Spleen (tissue), 7 donors: Measurements from ENCODE around the gene GADD45G.

Source experiments
- POLR2A ChIP-seq, 3 donors: fragments of 450-650 bp; IDR thresholded peaks; one replicate each; pipeline ENCODE4 v1.5.1; 2017; ENCODE audit warnings: antibody characterized with exemption in 3 of 3, mild to moderate bottlenecking in 1 of 3
- TF ChIP-seq, protein P1 (sequence below), 11 experiments: fragments of 200-600 bp in 7 of 11; fragments of 450-650 bp in 4 of 11; sonication (generic) in 4 of 11; IDR thresholded peaks in 8 of 11; conservative IDR thresholded peaks in 3 of 11; 1 replicate in 7 of 11; 2 replicates in 4 of 11; pipeline versions ENCODE4 v1.4.0 to v1.8.0; 2016 to 2021; ENCODE audit warnings: antibody characterized with exemption in 11 of 11, inconsistent platforms in 4 of 11, mild to moderate bottlenecking in 1 of 11
- donor health status: DM: no; HTN: no; CAD: no; lungs with moderate emphysema.
- donor health status: DM: no; HTN: no; CAD: no.
- donor health status: DM: no; HTN: no; CAD: no.

GRCh38 chr9:89613912-89614892, 9.4 kb downstream of the GADD45G start:
- TF ChIP-seq, protein P1, sequence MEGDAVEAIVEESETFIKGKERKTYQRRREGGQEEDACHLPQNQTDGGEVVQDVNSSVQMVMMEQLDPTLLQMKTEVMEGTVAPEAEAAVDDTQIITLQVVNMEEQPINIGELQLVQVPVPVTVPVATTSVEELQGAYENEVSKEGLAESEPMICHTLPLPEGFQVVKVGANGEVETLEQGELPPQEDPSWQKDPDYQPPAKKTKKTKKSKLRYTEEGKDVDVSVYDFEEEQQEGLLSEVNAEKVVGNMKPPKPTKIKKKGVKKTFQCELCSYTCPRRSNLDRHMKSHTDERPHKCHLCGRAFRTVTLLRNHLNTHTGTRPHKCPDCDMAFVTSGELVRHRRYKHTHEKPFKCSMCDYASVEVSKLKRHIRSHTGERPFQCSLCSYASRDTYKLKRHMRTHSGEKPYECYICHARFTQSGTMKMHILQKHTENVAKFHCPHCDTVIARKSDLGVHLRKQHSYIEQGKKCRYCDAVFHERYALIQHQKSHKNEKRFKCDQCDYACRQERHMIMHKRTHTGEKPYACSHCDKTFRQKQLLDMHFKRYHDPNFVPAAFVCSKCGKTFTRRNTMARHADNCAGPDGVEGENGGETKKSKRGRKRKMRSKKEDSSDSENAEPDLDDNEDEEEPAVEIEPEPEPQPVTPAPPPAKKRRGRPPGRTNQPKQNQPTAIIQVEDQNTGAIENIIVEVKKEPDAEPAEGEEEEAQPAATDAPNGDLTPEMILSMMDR (IDR thresholded peaks at IDR 0.05 in 8 of 11, conservative IDR thresholded peaks at IDR 0.05 in 3 of 11) = no peak
- no peak for TF ChIP-seq POLR2A (IDR thresholded peaks at IDR 0.05)
